GM11168 (cell line): ENCODE measurements around the gene SFMBT1.

ENCODE experiments used
- in situ Hi-C: fragments of 300-500 bp; cut with MboI; formaldehyde crosslinking; loops from one replicate; pipeline ENCODE4 v1.12.0; 2022; ENCODE audit warnings: low sequenced_read_pairs; ENCODE audit not compliant: unreplicated experiment

Gene SFMBT1

DNA sequence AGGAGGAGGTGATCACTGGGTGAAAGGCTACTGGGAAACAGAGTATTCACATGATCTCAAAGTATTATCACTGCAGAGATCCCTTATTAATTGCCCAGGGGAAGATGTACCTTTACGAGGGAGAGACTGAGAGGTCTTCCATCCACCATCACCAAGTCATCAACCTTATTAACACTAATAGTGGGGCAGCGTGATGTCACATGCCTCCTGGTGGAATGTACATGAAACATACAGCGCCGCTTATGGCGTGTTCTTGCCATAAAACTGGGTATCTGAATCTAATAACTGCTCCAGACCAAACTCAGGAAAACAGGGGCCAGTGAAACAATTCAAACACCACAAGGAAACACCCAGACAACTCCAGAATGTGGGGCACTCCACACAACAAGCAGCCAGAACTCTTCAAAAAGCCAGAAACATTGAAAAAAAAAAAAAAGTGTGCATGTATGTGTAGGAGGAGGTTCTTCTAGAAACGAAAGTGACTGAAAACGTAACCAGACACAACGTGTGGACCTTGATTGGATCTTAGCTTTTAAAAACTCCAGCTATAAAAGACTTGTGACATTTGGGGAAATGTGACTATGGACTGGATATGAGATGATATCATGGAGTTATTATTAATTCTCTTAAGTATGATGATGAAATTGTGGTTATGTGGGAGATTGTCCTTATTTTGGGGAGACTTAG lies 153.1 kb downstream of the SFMBT1 start:
- in situ Hi-C loops, result no loop called here

- in situ Hi-C loops, result no loop called here
Observed at GRCh38 chr3:52892290-52892624, 153.6 kb downstream of the SFMBT1 start.

DNA sequence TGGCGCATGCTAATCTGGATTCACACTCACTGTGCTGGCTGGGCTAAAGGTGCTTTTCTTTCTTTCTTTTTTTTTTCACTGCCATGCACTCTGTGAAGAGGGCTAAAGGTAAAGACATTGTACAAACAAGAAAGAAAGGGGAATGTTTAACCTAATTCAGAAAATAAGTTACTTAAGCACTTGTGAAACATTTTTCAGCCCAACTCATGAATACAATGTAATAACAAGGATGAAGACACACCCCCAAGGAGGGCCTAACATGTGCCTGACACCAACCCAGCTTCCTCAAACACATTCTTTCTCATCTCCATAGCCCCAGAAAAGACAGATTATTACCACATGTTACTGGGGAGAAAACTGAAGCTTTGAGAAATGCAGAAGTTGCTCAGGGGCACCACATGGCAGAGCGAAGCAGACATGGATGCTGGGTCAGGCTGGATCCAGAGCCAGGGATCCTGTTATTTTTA lies 154.2 kb downstream of the SFMBT1 start:
- in situ Hi-C loops, result no loop called here

DNA sequence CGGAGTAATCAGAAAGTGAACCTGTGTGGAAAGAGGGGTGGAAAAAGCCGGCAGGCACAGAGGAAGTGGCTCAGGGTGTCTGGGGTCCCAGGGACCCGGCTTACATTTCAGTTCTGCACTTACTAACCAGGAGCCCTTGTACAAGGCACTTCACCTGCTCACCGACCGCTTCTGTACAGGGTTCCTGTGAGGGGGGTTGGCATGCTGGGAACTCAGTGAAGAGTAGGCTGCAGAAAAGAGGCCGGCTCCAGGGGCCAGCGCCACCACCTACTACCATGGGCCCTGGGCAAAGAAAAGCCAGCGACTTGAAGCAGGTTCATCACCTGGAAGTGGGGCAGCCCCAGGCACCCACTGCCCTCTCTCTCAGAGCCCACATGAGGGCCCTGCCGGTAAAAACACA lies 154.7 kb downstream of the SFMBT1 start:
- in situ Hi-C loops, result no loop called here

- in situ Hi-C loops, result no loop called here
Observed at GRCh38 chr3:52890735-52891134, 155.1 kb downstream of the SFMBT1 start.

GRCh38 chr3:52889901-52890300 lies 156.0 kb downstream of the SFMBT1 start:
- in situ Hi-C loops, result no loop called here

- in situ Hi-C loops, result no loop called here
Observed at GRCh38 chr3:52887166-52887565, 158.7 kb downstream of the SFMBT1 start.

- in situ Hi-C loops, result no loop called here
Observed at GRCh38 chr3:52886049-52886730, 159.7 kb downstream of the SFMBT1 start.

GRCh38 chr3:52882377-52882776 lies 163.5 kb downstream of the SFMBT1 start:
- in situ Hi-C loops, result no loop called here

DNA sequence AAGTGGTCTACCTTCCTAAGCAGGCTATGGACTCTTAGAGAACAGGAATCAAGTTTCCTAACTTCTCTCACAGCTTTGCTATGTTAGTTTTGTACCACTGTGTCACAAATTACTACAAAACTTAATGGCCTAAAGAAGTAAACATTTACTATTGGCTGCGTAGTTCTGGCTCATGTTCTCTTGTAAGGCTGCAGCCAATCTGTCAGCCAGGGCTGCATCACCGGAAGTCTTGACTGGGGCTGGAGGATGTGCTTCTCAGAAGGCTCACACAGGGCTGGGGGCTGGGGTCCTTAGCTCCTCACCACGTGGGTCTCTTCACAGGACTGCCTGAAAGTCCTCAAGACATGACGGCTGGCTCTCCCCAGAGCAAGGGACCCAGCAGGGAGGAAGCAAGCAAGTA lies 164.0 kb downstream of the SFMBT1 start:
- in situ Hi-C loops, result no loop called here

GRCh38 chr3:52880474-52880873 lies 165.4 kb downstream of the SFMBT1 start:
- in situ Hi-C loops, result no loop called here

GRCh38 chr3:52880047-52880446 lies 165.8 kb downstream of the SFMBT1 start:
- in situ Hi-C loops, result no loop called here

GRCh38 chr3:52879581-52879980 lies 166.3 kb downstream of the SFMBT1 start:
- in situ Hi-C loops, result no loop called here

DNA sequence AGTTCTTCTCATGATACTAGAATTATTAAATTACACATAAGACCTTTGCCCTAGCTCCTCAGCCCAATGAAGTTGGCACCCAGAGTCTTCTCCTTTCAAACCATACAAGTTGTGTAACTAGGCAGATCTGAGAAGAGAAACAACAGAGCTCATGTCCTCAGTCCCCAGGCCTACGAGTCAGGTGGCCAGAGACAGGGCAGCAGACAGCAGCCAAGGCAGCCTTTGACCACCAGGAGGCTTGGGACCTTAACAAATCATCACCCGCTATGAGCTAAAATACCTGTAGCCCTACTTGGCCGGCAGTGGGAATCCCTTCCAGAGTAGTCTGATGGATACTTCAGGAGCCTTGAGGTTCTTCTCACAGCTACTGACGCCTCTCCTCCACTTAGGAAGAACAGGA lies 166.8 kb downstream of the SFMBT1 start:
- in situ Hi-C loops, result no loop called here

DNA sequence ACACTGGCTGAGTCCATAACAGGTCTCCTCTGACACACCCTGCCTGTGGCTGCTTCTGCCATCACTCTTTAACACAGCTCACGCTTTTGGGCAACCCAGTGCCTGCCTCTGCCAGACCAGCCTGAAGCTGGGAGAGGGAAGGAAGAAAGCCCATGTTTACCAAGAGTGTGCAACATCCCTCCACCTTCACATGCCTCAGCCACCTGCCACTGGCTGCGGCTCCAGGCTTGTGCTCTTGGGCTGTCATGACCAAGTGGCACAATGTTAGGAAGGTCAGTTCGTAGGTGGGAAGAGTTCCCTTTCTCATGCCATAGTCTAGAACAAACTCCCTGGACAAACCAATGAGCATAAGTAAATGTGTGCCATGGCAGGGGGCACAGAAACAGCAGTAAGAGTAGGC lies 168.8 kb downstream of the SFMBT1 start:
- in situ Hi-C loops, result no loop called here

- in situ Hi-C loops, result no loop called here
Observed at GRCh38 chr3:52874864-52875587, 170.8 kb downstream of the SFMBT1 start.

- in situ Hi-C loops, result no loop called here
Observed at GRCh38 chr3:52874160-52874701, 171.6 kb downstream of the SFMBT1 start.

- in situ Hi-C loops, result no loop called here
Observed at GRCh38 chr3:52873433-52874159, 172.3 kb downstream of the SFMBT1 start.

DNA sequence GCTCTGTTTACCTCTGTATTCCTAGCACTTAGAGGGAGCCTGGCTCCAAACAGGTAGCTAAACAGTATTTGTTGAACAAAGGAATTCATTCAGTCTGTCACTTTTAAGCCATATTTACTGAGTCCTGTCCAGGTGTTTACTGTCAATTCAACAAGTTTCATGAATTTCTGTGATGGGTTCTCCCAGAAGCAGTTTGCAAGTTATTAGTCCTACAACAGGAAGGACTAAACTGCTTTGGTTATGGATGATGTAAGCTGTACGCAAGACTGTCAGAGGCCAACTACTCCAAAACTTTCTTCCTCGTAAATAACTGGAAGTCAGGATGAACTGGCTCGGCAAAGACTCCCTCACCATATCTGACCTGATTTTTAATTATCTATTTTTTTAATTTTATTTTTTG lies 173.6 kb downstream of the SFMBT1 start:
- in situ Hi-C loops, result no loop called here

DNA sequence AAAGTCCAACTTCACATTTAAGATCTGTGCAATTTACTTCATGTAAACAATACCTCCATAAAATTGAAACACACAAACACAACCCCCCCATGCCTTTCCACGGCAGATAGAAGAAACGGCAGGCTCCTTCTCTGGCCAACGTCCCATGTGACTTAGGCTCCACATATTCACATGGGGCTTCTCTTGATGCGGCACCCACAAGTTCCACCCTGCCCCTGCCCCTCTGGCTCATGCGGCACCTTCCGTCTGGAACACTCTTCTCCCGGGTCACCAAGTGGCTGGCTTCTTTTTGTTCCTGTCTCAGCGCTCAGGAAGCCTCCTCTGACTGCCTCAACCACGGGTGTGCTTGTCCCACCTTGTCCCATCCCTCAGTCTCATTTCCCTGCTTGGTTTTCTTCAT lies 174.1 kb downstream of the SFMBT1 start:
- in situ Hi-C loops, result no loop called here

DNA sequence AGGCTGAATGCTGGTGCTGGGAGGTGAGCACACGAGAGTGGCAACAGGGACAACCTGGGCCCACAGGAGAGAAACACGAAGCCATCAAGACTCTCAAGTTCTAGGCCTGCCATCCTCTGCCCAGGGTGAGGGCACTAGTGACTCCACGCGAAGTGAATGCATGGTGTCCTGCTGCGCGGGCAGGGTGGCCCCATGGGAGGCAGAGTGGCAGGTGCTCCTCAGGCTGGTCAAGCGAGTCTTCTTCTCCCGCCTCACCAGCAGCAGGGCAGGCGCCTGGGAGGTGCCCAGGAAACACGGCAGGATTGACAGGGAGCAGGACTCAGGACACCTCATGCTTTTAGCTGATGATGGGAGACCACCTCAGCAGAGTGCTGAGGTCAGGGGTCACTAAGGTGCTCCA lies 175.4 kb downstream of the SFMBT1 start:
- in situ Hi-C loops, result no loop called here
